MM.1S (cell line): ENCODE results near the gene POM121L2.

Experiments used
- DNase-seq: peaks from one replicate; pipeline ENCODE4 v3.0.0-alpha.2; 2015
- H2AFZ ChIP-seq: fragments of 300-600 bp; sonication (generic); 2 replicates; pipeline ENCODE4 v1.6.0; 2016; ENCODE audit warnings: antibody characterized with exemption, low read length
- H3F3A ChIP-seq: fragments of 300-600 bp; sonication (generic); 2 replicates; pipeline ENCODE4 v1.6.1; 2016; ENCODE audit warnings: mild to moderate bottlenecking, antibody characterized with exemption, low read length, moderate library complexity, mixed read lengths; ENCODE audit not compliant: insufficient read depth
- H3K27ac ChIP-seq: fragments of 300-600 bp; sonication (generic); 2 replicates; pipeline ENCODE4 v1.5.1; 2016; ENCODE audit warnings: mild to moderate bottlenecking, low read length
- H3K27me3 ChIP-seq: fragments of 300-600 bp; sonication (generic); replicated peaks from 2 replicates; pipeline ENCODE4 v1.6.0; 2016; ENCODE audit warnings: low read length; ENCODE audit not compliant: insufficient read depth
- H3K36me3 ChIP-seq: fragments of 300-600 bp; sonication (generic); replicated peaks from 2 replicates; pipeline ENCODE4 v1.6.1; 2016; ENCODE audit warnings: mild to moderate bottlenecking, low read length, mixed read lengths; ENCODE audit not compliant: insufficient read depth
- H3K4me1 ChIP-seq: fragments of 300-600 bp; sonication (generic); 2 replicates; pipeline ENCODE4 v1.6.1; 2016; ENCODE audit warnings: low read length, mixed read lengths
- H3K4me2 ChIP-seq: fragments of 300-600 bp; sonication (generic); 2 replicates; pipeline ENCODE4 v1.6.0; 2016; ENCODE audit warnings: low read depth, low read length
- H3K4me3 ChIP-seq: fragments of 300-600 bp; sonication (generic); 2 replicates; pipeline ENCODE4 v1.5.1; 2016; ENCODE audit warnings: low read length, mixed read lengths
- H3K79me2 ChIP-seq: fragments of 300-600 bp; sonication (generic); 2 replicates; pipeline ENCODE4 v1.6.1; 2016; ENCODE audit warnings: mixed run types, low read length, mixed read lengths
- H3K9ac ChIP-seq: fragments of 300-600 bp; sonication (generic); 2 replicates; pipeline ENCODE4 v1.6.1; 2016; ENCODE audit warnings: low read length, mixed read lengths
- H3K9me2 ChIP-seq: fragments of 300-600 bp; sonication (generic); replicated peaks from 2 replicates; pipeline ENCODE4 v1.6.1; 2016; ENCODE audit warnings: mild to moderate bottlenecking, low read length, mixed read lengths; ENCODE audit not compliant: insufficient read depth
- H3K9me3 ChIP-seq: fragments of 300-600 bp; sonication (generic); replicated peaks from 2 replicates; pipeline ENCODE4 v1.6.1; 2016; ENCODE audit warnings: mild to moderate bottlenecking, low read length, mixed read lengths; ENCODE audit not compliant: insufficient read depth
- H4K20me1 ChIP-seq: fragments of 300-600 bp; sonication (generic); 2 replicates; pipeline ENCODE4 v1.6.1; 2016; ENCODE audit warnings: mild to moderate bottlenecking, low read length, moderate library complexity, mixed read lengths; ENCODE audit not compliant: insufficient read depth
- EZH2 ChIP-seq: fragments of 300-600 bp; sonication (generic); optimal IDR thresholded peaks from 2 replicates; pipeline ENCODE3; 2017; ENCODE audit warnings: low read depth, mild to moderate bottlenecking, antibody characterized with exemption, low read length, mixed read lengths
- EZH2phosphoT487 ChIP-seq: fragments of 300-600 bp; sonication (generic); IDR thresholded peaks from 2 replicates; pipeline ENCODE4 v1.6.1; 2018; ENCODE audit warnings: antibody characterized with exemption, low read length
- TF ChIP-seq, protein P1 (sequence below): fragments of 300-600 bp; sonication (generic); IDR thresholded peaks from 2 replicates; pipeline ENCODE4 v1.5.1; 2016; ENCODE audit warnings: antibody characterized with exemption, low read length, mixed read lengths

The POM121L2 gene

DNA sequence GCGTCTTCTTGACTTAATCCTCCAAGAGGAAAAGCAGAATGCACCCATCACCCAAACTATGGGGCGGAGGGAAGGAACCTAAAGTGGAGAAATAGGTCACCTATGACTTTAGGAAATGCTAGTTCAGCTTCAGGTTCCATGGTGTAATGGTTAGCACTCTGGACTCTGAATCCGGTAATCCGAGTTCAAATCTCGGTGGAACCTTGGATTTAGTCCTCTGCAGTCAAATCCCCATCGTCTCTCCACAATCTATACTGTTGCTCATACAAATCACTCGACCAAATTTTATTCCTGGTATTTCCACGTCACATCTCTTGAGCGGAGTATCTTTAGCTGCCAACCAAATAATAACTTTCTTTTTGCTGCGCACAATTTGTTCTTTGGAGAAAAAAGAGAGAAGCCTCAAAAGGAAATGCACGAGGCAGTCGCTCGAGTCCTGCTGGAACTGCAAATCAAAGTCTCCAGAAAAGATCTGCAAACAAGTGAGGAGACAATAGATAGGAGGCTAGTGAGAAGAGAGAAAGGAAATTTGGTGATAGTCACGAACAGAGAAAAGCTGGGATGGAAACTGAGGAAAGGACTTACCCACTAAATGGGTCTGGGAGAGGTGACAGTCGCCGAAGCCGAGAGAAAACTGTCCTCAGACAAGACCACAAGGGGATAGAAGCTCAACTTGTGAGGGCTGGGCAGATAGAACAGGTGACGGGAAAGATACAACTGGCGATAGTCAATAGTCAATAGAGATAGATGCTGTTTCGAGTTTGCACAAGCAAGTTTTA, 16.6 kb downstream of the POM121L2 start:
- no peak overlapping the region for H3K9ac ChIP-seq
- H3K4me3 ChIP-seq: no peak overlapping the region
- H3F3A ChIP-seq: no peaks in the 10 kb centered on the region
- H4K20me1 ChIP-seq: no peaks in the 10 kb centered on the region
- peak overlapping the region; percentile 19; the same call in 1 of the 2 replicates for H3K4me2 ChIP-seq
- DNase-seq: no peak
- peaks cover 6% of the 10 kb centered on the region; the same call in 1 of the 2 replicates for H3K27me3 ChIP-seq
- no peaks in the 10 kb centered on the region for H3K4me1 ChIP-seq
- peak overlapping the region; percentile 7; the same call in 1 of the 2 replicates for H2AFZ ChIP-seq
- TF ChIP-seq, protein P1, sequence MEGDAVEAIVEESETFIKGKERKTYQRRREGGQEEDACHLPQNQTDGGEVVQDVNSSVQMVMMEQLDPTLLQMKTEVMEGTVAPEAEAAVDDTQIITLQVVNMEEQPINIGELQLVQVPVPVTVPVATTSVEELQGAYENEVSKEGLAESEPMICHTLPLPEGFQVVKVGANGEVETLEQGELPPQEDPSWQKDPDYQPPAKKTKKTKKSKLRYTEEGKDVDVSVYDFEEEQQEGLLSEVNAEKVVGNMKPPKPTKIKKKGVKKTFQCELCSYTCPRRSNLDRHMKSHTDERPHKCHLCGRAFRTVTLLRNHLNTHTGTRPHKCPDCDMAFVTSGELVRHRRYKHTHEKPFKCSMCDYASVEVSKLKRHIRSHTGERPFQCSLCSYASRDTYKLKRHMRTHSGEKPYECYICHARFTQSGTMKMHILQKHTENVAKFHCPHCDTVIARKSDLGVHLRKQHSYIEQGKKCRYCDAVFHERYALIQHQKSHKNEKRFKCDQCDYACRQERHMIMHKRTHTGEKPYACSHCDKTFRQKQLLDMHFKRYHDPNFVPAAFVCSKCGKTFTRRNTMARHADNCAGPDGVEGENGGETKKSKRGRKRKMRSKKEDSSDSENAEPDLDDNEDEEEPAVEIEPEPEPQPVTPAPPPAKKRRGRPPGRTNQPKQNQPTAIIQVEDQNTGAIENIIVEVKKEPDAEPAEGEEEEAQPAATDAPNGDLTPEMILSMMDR: no peak
- TF ChIP-seq EZH2phosphoT487 (no peak), EZH2 (no peak)
- H3K36me3 ChIP-seq: no peaks in the 10 kb centered on the region
- no peaks in the 10 kb centered on the region for H3K9me2 ChIP-seq
- no peaks in the 10 kb centered on the region for H3K79me2 ChIP-seq
- no peaks in the 10 kb centered on the region for H3K9me3 ChIP-seq
- H3K27ac ChIP-seq: no peak overlapping the region

DNA sequence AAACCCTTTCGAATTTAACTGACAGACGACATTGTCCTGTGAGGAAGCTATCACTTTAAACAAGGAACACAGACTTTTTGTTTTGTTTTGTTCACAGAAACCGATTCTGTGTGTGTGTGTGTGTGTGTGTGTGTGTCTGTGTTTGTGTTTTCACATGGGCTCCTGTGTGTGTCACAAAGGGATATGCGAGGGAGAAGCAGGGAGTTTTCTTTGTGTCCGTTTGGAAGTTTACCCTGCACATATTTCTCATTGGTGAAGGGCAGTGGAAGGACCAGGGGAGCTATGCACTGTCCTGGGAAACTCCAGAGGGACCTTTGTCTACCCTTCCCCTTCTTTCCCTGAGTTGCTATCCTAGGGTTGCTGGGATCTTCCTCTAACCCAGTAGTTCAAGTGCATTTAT, 17.7 kb downstream of the POM121L2 start:
- H3K4me2 ChIP-seq: no peak overlapping the region

DNA sequence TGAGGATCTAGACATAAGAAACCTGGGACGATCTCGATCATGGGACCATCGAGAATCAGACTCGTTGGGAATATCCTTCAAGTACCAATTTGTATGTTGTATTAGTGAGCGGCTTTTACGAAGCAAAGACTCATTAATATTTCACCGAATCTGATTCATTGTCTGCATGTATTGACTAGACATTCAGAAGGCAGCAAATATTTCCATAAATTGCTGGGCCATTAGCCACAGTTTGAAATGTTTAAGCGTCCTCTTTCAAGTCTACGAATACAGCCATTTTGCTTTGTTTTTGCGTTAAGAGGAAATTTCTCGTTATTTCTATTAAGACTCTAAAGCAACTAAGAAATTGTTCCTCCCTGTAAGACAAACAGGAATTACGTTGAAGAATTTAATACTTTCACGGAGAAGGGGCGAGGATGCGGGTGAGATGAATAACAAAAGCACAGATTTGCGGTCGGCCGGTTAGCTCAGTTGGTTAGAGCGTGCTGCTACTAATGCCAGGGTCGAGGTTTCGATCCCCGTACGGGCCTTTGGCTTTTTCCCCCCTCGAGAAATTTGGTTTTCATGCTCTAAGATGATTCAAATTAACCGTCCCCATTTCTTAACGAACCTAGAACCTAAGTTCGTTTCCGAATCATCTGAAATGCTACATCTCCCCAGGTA, 18.5 kb downstream of the POM121L2 start:
- Histone ChIP-seq H3K4me1 (no peaks in the 10 kb centered on the region), H2AFZ (no peak overlapping the region), H3K9me2 (no peaks in the 10 kb centered on the region), H4K20me1 (no peaks in the 10 kb centered on the region), H3K9me3 (no peaks in the 10 kb centered on the region), H3K27ac (no peak overlapping the region), H3K4me3 (no peak overlapping the region), H3K9ac (no peak overlapping the region), H3K36me3 (no peaks in the 10 kb centered on the region), H3K79me2 (no peaks in the 10 kb centered on the region), H3K4me2 (no peak overlapping the region), H3F3A (no peaks in the 10 kb centered on the region), H3K27me3 (peaks cover 6% of the 10 kb centered on the region; the same call in 1 of the 2 replicates)
- no peak for DNase-seq
- TF ChIP-seq EZH2 (no peak), EZH2phosphoT487 (no peak)
- TF ChIP-seq, protein P1: no peak

More for the DNA sequence above, 17.7 kb downstream of the POM121L2 start:
- Histone ChIP-seq H3K9ac (no peak overlapping the region), H3K27ac (no peak overlapping the region), H2AFZ (no peak overlapping the region), H4K20me1 (no peaks in the 10 kb centered on the region), H3K36me3 (no peaks in the 10 kb centered on the region), H3K4me1 (no peaks in the 10 kb centered on the region), H3K27me3 (peaks cover 6% of the 10 kb centered on the region; the same call in 1 of the 2 replicates), H3K9me3 (no peaks in the 10 kb centered on the region), H3K4me3 (no peak overlapping the region), H3K9me2 (no peaks in the 10 kb centered on the region), H3K79me2 (no peaks in the 10 kb centered on the region), H3F3A (no peaks in the 10 kb centered on the region)
- no peak for DNase-seq
- TF ChIP-seq, protein P1: no peak
- TF ChIP-seq EZH2: no peak
- TF ChIP-seq EZH2phosphoT487: no peak
